Measurements from ENCODE around the gene DDX47.
"Not testable (repeated sequence)": the region's sequence is repeated elsewhere in the genome, so short reads cannot be mapped to it uniquely, and the experiment has no call there.

Gene DDX47

DNA sequence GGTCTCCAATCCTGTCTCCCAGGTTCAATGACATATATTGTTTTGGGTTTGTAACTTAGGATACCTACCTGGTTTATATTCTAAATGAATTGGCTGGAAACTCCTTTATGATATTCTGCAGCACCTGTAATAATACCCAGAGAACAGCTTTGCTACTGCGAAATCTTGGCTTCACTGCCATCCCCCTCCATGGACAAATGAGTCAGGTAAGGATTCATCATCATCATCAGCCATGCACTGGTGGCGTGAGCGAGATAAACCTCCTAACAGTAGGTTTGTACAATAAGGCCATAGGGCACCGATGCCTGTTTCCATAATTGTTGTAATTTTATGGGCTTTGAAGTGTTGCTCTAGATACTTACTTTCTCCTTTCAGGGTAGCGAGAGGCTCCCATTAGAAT is 10.7 kb downstream of the DDX47 start:
- DNase-seq: no peak

- DNase-seq: no peak
Measured at GRCh38 chr12:12835378-12836146, 22.4 kb downstream of the DDX47 start.

GRCh38 chr12:12836571-12836970 is 23.4 kb downstream of the DDX47 start:
- DNase-seq: no peak

GRCh38 chr12:12837025-12837812 is 24.1 kb downstream of the DDX47 start:
- peak; percentile 30 to 31 for DNase-seq

DNA sequence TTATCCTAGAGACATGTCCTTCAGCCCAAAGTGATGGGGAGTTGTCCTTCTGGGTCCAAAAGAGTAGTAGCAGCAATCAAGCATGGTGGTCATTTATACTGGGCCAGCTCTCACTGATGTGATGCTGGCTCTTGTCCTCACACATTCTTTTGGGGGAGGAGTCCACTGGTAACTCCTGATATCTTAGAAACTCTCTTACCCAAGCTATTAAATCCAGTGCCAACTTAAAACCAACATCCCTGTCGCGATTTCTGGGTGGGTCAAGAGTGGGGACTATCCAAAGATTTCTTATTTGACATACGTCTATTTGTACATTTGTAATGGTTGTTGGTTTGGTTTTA is 24.6 kb downstream of the DDX47 start:
- DNase-seq: no peak

GRCh38 chr12:12839003-12839395 is 25.9 kb downstream of the DDX47 start:
- no peak for DNase-seq

GRCh38 chr12:12839439-12839838 is 26.3 kb downstream of the DDX47 start:
- DNase-seq: not testable (repeated sequence)

- DNase-seq: no peak
Measured at GRCh38 chr12:12839873-12840579, 26.9 kb downstream of the DDX47 start.

DNA sequence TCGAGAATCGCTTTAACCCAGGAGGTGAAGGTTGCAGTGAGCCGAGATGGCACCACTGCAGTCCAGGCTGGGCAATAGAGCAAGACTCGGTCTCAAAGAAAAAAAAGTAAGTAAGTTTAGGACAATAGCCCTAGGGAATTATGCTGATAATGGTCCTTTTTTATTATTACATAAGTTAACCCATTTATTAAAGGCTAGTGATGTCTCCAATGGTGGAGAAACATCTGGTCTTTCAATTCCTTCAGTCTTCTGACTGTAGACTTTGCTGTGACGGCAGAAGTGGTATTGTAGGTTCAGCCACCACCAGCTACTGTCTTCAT is 27.4 kb downstream of the DDX47 start:
- DNase-seq: no peak

DNA sequence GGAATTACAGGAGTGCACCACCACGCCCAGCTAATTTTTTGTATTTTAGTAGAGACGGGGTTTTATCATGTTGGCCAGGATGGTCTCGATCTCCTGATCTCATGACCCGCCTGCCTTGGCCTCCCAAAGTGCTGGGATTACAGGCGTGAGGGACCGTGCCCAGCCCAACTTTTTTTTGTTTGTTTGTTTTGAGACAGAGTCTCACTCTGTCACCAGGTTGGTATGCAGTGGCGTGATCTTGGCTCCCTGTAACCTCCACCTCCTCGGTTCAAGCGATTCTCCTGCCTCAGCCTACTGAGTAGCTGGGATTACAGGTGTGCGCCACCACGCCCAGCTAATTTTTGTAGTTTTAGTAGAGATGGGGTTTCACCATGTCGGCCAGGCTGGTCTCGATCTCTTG is 28.3 kb downstream of the DDX47 start:
- not testable (repeated sequence) for DNase-seq

GRCh38 chr12:12845794-12846243 is 32.7 kb downstream of the DDX47 start:
- DNase-seq: no peak

DNA sequence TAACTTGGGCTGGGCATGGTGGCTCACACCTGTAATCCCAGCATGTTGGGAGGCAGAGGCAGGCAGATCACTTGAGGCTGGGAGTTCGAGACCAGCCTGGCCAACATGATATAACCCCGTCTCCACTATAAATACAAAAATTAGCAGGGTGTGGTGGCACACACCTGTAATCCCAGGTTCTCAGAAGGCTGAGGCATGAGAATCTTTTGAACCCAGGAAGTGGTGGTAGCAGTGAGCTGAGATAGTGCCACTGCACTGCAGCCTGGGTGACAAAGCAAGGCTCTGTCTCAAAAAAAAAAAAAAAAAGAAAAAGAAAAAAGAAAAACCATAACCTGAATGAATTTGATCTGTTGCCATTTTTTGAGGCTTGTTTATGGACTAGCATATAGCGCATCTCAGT is 33.6 kb downstream of the DDX47 start:
- peak in 1 of 2 experiments; percentile 6 for DNase-seq

GRCh38 chr12:12853435-12853834 is 40.3 kb downstream of the DDX47 start:
- no peak for DNase-seq

GRCh38 chr12:12859690-12860089 is 46.5 kb downstream of the DDX47 start:
- DNase-seq: no peak

DNA sequence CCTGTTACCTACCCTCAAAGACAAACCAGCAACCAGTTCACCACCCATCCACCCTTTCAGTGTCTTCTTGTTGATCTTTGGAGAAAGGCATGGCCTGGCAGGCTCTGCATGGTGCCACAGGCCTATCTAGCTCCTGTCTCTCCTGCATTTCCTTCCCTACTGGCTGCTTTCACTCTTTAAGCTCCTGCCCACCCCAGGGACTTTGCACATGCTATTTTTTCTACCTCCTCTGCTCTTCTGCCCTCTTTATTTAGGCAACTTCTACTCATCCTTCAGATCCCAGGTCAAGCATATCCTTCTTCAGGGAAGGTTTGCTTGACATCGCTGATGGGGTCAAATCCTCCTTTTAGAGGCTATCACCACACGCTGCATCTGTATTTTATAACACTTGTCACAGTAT is 51.1 kb downstream of the DDX47 start:
- DNase-seq: no peak

GRCh38 chr12:12868477-12869235 is 55.5 kb downstream of the DDX47 start:
- DNase-seq: no peak

- no peak for DNase-seq
Measured at GRCh38 chr12:12870465-12870864, 57.3 kb downstream of the DDX47 start.

DNA sequence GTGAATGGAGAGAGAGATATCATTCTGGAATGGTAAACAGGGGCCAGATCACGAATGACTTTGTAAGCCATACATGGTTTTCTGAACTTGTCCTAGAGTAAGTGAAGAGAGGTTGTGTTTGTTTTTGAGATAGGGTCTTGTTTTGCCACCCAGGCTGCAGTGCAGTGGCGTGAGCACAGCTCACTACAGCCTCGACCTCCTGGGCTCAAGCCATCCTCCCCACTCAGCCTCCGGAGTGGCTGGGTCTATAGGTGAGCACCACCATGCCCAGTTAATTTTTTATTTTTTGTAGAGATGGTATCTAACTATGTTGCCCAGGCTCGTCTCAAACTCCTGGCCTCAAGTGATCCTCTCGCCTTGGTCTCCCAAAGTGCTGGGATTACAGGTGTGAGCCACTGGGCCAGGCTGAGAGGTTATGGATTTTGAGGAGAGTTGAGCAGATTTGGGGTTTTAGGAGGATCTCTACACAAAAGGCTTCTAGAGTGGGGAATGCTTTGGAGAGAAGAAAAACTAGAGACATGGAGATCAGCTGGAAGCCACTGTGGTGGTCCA is 58.5 kb downstream of the DDX47 start:
- DNase-seq: no peak

DNA sequence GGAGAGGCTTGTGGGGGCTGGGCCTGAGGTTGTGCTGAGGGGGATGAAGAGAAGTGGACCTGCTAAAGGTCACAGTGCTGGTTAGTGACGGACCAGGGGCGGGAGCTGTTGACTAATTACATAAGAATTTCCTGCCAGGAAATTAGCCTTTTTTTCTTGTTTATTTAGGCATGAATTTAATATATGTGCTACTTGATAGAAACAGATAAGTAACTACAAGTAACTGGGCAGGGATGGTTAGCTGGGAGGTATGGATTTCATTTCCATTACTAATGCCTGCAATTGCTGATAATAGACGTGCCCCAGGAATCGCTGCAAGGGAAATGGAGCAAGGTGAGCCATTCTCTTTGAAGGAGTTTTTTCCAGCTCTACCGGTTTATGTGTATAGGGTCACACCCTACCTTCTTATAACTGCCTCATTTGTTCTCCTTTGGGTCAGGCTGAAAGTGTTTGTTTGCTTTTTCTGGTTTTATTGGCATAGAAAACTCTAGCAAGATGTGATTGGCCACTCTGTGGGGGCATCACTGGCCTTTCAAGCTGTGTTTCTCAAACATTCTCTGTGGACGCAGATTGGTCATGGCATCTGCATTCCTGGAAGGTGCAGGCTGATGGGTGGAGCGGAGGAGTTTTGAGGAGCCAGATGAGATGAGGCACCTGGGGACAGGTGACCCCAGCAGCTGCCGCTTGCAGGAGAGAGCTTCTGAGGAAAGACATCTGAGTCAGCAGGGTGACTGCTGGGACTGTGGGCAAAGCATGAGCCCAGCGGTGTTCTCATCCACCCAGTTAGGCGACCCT is 59.2 kb downstream of the DDX47 start:
- DNase-seq: no peak

- DNase-seq: no peak
Measured at GRCh38 chr12:12872934-12873275, 59.8 kb downstream of the DDX47 start.

DNA sequence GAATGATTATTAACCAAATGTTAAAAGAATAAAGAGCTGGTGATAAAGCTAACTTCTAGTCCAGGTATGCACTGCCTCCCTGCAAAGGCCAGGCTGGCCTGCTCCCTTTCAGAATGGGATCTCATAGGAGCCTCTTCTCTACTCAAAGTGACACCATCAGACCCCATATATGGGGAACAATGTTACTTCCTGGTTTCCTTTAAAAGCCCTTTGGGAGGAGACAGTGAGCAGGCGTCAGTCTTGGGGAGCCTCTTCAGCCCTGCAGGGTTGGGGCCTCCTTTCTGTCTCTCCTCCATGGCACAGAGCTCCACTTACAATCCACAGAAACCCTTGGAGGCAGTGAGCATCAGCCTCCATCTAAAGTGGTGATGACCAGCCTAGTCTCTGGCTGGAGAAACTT is 60.9 kb downstream of the DDX47 start:
- DNase-seq: no peak

- DNase-seq: not testable (repeated sequence)
Measured at GRCh38 chr12:12875301-12875700, 62.2 kb downstream of the DDX47 start.

Measured in activated CD4-positive, alpha-beta T cell treated with anti-CD3 and anti-CD28 coated beads, Interleukin-2, amount 50 U/mL, for 4 hours (primary cell).